Upper lobe of left lung (tissue), 4 donors: ENCODE data around the gene ZNF853.

Source experiments
- CTCF ChIP-seq, 6 experiments: fragments of 450-650 bp in 4 of 6; fragments of 200-600 bp in 2 of 6; sonication (generic) in 2 of 6; IDR thresholded peaks; one replicate each; pipeline ENCODE4 v1.5.1; 2016 to 2019; ENCODE audit warnings: antibody characterized with exemption in 6 of 6
- POLR2A ChIP-seq, 4 donors: fragments of 450-650 bp; IDR thresholded peaks; one replicate each; pipeline ENCODE4 v1.5.1; 2016 to 2017; ENCODE audit warnings: antibody characterized with exemption in 4 of 4, mild to moderate bottlenecking in 2 of 4
- POLR2AphosphoS5 ChIP-seq, 2 donors: sonication (generic); formaldehyde crosslinking; IDR thresholded peaks; one replicate each; pipeline ENCODE4 v1.5.1; 2017; ENCODE audit warnings: antibody characterized with exemption in 2 of 2

- TF ChIP-seq POLR2A (IDR thresholded peaks at IDR 0.05) (no peak), CTCF (IDR thresholded peaks at IDR 0.05) (no peak), POLR2AphosphoS5 (IDR thresholded peaks at IDR 0.05) (no peak)
These were observed 40.4 kb downstream of the ZNF853 start for GRCh38 chr7:6655636-6656385.
